ENCODE data around the gene MPPED1.

The MPPED1 gene

GRCh38 chr22:43500792-43501785 is 89.3 kb downstream of the MPPED1 start:
- no peak for TF ChIP-seq CTCF (IDR thresholded peaks at IDR 0.05; ENCODE audit: borderline replicate concordance, insufficient read depth, low read depth, low read length)
- H3K4me3 ChIP-seq (ENCODE audit: low read depth, low read length) = no peak overlapping the region

DNA sequence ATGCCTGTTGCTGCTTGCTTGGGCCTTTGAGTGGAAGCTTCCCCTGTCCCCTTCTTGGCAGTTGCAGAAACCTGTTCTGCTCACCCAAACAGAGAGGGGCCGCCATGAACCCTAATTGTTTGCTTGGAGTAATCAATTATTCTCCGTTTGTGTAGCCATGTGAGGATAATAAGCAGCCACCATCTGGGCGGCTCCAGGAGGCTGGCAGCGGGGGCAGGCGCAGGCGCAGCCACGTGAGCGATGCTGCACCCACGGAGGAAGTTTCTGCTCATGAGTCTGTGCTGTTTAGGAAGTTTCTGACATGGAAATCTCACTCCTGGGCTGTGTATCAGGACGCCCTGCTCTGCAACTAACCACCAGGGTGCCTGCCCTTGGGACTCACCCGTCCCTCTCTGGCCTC is 90.1 kb downstream of the MPPED1 start:
- H3K4me3 ChIP-seq (ENCODE audit: low read depth, low read length) = no peak overlapping the region
- TF ChIP-seq CTCF (IDR thresholded peaks at IDR 0.05; ENCODE audit: borderline replicate concordance, insufficient read depth, low read depth, low read length) = no peak

DNA sequence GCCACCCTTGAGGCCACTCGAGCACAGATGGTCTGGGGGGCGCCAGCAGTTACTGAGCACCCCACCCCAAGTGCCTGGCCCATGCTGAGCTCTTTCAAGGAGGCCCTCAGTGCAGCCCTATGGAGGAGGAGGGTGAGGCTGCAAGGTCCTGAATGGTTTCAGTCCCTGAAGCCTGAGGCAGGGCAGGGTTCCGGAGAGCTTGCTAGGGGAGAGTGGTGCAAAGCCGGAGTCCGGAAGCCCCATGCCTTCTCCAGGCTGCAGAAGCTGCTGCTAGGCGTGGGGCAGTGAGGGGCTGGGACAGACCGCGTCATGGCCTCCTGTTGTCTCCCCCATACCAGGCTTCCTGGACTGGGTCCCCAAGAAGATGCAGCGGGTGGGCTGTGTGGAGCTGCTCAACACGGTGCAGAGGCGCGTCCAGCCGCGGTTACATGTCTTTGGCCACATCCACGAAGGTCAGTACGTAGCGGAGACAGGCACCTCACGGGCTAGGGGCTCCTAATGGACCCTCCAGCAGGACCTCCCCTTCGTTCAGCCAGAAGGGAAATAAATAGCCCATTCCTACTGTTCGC is 90.6 kb downstream of the MPPED1 start:
- H3K4me3 ChIP-seq (ENCODE audit: low read depth, low read length) = no peak overlapping the region
- no peak for TF ChIP-seq CTCF (IDR thresholded peaks at IDR 0.05; ENCODE audit: borderline replicate concordance, insufficient read depth, low read depth, low read length)

GRCh38 chr22:43504068-43504467 is 92.3 kb downstream of the MPPED1 start:
- no peak overlapping the region for H3K4me3 ChIP-seq (ENCODE audit: low read depth, low read length)
- no peak for TF ChIP-seq CTCF (IDR thresholded peaks at IDR 0.05; ENCODE audit: borderline replicate concordance, insufficient read depth, low read depth, low read length)

DNA sequence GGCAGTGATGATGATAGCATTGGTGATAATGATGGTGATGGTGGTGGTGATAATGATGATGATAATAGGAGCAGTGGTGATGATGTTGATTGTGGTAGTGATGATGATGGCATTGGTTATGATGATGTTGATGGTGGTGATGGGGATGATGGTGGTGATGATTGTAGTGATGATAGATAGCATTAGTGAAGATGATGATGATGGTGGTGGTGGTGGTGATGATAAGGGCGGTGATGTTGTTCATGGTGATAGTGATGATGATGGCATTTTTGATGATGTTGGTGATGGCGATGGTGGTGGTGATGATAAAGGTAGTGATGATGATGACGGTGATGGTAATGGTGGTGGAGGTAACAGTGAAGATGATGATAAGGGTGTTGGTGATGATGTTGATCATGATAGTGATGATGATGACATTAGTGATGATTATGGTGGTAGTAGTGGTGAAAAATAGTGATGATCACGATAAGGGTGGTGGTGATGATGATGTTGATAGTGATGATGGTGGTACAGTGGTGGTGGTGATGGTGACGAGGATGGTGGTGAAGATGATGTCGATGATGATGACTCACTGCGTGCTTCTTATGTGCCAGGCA is 93.0 kb downstream of the MPPED1 start:
- no peak for TF ChIP-seq CTCF (IDR thresholded peaks at IDR 0.05; ENCODE audit: borderline replicate concordance, insufficient read depth, low read depth, low read length)
- no peak overlapping the region for H3K4me3 ChIP-seq (ENCODE audit: low read depth, low read length)

GRCh38 chr22:43505423-43505822 is 93.6 kb downstream of the MPPED1 start:
- no peak for TF ChIP-seq CTCF (IDR thresholded peaks at IDR 0.05; ENCODE audit: borderline replicate concordance, insufficient read depth, low read depth, low read length)

More at GRCh38 chr22:43505423-43505822, 93.6 kb downstream of the MPPED1 start:
- H3K4me3 ChIP-seq (ENCODE audit: low read depth, low read length) = no peak overlapping the region

Data from GM12875 (cell line).